Measurements from ENCODE around the gene OR4A47.
"Not testable (repeated sequence)": the region's sequence is repeated elsewhere in the genome, so short reads cannot be mapped to it uniquely, and the experiment has no call there.

OR4A47 gene, protein sequence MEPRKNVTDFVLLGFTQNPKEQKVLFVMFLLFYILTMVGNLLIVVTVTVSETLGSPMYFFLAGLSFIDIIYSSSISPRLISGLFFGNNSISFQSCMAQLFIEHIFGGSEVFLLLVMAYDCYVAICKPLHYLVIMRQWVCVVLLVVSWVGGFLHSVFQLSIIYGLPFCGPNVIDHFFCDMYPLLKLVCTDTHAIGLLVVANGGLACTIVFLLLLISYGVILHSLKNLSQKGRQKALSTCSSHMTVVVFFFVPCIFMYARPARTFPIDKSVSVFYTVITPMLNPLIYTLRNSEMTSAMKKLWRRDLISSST

DNA sequence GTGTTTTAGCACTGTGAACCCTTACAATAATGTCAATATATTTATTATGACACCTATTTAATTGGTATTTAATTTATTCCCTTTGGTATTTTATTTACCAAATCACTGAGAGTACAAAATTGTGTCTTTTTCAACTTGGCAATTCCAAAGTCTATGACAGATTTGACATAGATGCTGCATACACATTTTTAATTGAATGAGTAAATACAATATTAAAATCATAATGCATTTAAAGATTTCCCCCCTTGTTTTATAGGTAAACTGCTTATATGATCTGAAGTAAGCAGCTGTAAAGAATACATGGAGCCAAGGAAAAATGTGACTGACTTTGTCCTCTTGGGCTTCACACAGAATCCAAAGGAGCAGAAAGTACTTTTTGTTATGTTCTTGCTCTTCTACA is at the start of gene OR4A47:
Gene OR4A47 (plus strand): TSS at position 301 of the 400 bp plus-strand sequence. CDS start 0 bp downstream, at position 301.
- not testable (repeated sequence) for DNase-seq

DNA sequence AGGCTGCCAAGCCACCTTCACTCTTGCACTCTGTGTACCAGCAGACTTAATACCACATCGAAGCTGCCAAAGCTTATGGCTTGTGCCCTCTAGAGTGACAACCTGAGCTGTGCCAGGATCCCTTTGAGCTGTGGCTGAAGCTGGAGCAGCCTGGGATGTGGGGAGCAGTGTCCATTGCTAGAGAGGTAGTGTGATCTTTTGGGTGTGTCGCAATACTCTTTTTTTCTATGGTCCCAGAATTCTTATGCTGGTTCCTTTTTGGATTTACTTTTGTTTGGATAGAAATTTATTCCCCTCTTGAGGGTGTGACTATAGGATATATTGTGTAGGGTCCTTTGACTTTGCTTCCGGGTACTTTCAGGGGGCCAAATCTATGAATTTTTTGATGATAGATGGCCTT is 32.7 kb upstream of the OR4A47 start:
- not testable (repeated sequence) for DNase-seq

GRCh38 chr11:48473966-48474365 is 14.6 kb upstream of the OR4A47 start:
- DNase-seq: not testable (repeated sequence)

- not testable (repeated sequence) for DNase-seq
Observed at GRCh38 chr11:48474703-48475102, 13.9 kb upstream of the OR4A47 start.

- DNase-seq: not testable (repeated sequence)
Observed at GRCh38 chr11:48506169-48506568, 17.6 kb downstream of the OR4A47 start.

GRCh38 chr11:48538991-48539390 is 50.4 kb downstream of the OR4A47 start:
- DNase-seq: no peak
